A549 (cell line): ENCODE measurements around the gene GPT2.

Experiments used
- BHLHE40 ChIP-seq: IDR thresholded peaks from 2 replicates; pipeline ENCODE4 v1.6.1; 2012; ENCODE audit warnings: low read depth, low read length, inconsistent platforms
- CEBPB ChIP-seq, 2 experiments: fragments of >200 bp in 1 of 2; sonication (Bioruptor Twin) in 1 of 2; formaldehyde crosslinking in 1 of 2; IDR thresholded peaks; 2 replicates each; pipeline ENCODE4 v1.6.1; 2012 to 2016
- CTCF ChIP-seq: fragments of >200 bp; sonication (Bioruptor Twin); formaldehyde crosslinking; IDR thresholded peaks from 3 replicates; pipeline ENCODE4 v1.5.1; 2016
- FOSL2 ChIP-seq, 2 experiments: fragments of 450-650 bp in 1 of 2; fragments of >200 bp in 1 of 2; sonication (Bioruptor Twin) in 1 of 2; formaldehyde crosslinking; IDR thresholded peaks; 2 replicates each; pipeline versions ENCODE4 v1.5.0 to v1.6.1; 2016 to 2020; ENCODE audit warnings: mild to moderate bottlenecking in 1 of 2, moderate library complexity in 1 of 2
- GATA3 ChIP-seq: IDR thresholded peaks from 2 replicates; pipeline ENCODE4 v1.6.1; 2012; ENCODE audit warnings: borderline replicate concordance
- MYC ChIP-seq: IDR thresholded peaks from 2 replicates; pipeline ENCODE4 v1.6.1; 2012; ENCODE audit warnings: mild to moderate bottlenecking, inconsistent platforms, low read length, improper control_type of control experiment, borderline replicate concordance
- NR3C1 ChIP-seq: fragments of >200 bp; sonication (Bioruptor Twin); formaldehyde crosslinking; IDR thresholded peaks from 3 replicates; pipeline ENCODE4 v1.6.1; 2017
- POLR2A ChIP-seq: IDR thresholded peaks from 2 replicates; pipeline ENCODE4 v1.6.1; 2012; ENCODE audit warnings: mild to moderate bottlenecking, low read length
- POLR2AphosphoS2 ChIP-seq: conservative IDR thresholded peaks from 2 replicates; pipeline ENCODE4 v1.6.1; 2012; ENCODE audit warnings: low read length, improper control_type of control experiment, inconsistent platforms
- REST ChIP-seq: fragments of 200-600 bp; sonication (generic); IDR thresholded peaks from 2 replicates; pipeline ENCODE4 v1.6.1; 2016; ENCODE audit warnings: antibody characterized with exemption, mild to moderate bottlenecking, moderate library complexity
- RNF2 ChIP-seq: fragments of 200-600 bp; sonication (generic); IDR thresholded peaks from 2 replicates; pipeline ENCODE4 v1.6.1; 2016; ENCODE audit warnings: low read depth, mild to moderate bottlenecking, antibody characterized with exemption, moderate library complexity, borderline replicate concordance

GRCh38 chr16:46900455-46901235, 16.5 kb downstream of the GPT2 start:
- TF ChIP-seq NR3C1 (no peak), CTCF (no peak), POLR2AphosphoS2 (no peak), RNF2 (no peak), FOSL2 (IDR thresholded peaks at IDR 0.05) (no peak), FOSL2 (CRISPR knock-in tag; IDR thresholded peaks at IDR 0.05) (no peak), BHLHE40 (no peak), MYC (no peak), POLR2A (no peak), CEBPB (IDR thresholded peaks at IDR 0.05) (no peak), GATA3 (no peak), REST (no peak)
